Ovary (tissue), 1 donor: Measurements from ENCODE around the gene LSAMP.

Source experiments
- EP300 ChIP-seq: sonication (generic); formaldehyde crosslinking; IDR thresholded peaks from one replicate; pipeline ENCODE4 v1.6.1; 2017; ENCODE audit warnings: antibody characterized with exemption
- POLR2A ChIP-seq: fragments of 450-650 bp; IDR thresholded peaks from one replicate; pipeline ENCODE4 v1.6.1; 2017; ENCODE audit warnings: antibody characterized with exemption, mild to moderate bottlenecking, moderate library complexity

DNA sequence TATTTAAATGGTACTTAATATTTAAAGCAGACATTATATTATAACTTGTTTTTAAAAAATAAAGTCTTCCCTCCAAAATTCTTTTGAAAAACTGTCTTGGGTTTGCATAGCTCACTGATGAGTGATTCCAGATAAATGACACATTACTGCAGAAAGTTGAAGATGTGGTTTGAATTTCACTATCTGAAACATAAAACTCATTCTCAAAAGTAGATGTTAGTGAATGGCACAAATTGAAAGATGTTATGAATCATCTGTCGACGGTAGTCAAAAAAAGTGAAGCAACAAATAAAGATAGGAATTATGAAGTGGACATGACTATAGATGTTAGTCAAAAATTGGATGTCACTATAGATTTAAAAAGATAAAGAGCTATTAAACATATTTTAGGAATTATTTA, 541.4 kb downstream of the LSAMP start:
- TF ChIP-seq POLR2A (no peak), EP300 (no peak)
